Body of pancreas (tissue), 4 donors: Measurements from ENCODE around the gene CELA2A.

Experiments
- CTCF ChIP-seq, 7 experiments: fragments of 450-650 bp in 4 of 7; fragments of 200-600 bp in 3 of 7; sonication (generic) in 3 of 7; IDR thresholded peaks; one replicate each; pipeline ENCODE4 v1.5.1; 2016 to 2019; ENCODE audit warnings: antibody characterized with exemption in 7 of 7
- POLR2A ChIP-seq, 3 donors: fragments of 450-650 bp; IDR thresholded peaks; one replicate each; pipeline ENCODE4 v1.6.1; 2016; ENCODE audit warnings: antibody characterized with exemption in 3 of 3, mild to moderate bottlenecking in 2 of 3

GRCh38 chr1:15513192-15513591, 56.7 kb downstream of the CELA2A start:
- no peak for TF ChIP-seq CTCF (IDR thresholded peaks at IDR 0.05)
- TF ChIP-seq POLR2A (IDR thresholded peaks at IDR 0.05), result no peak
